Muscle of arm (tissue), 12 donors: ENCODE results near the gene PBX1. TPM values are rescaled to one million over a fixed set of nuclear protein-coding genes. Genes with fewer than 3 reads are reported as not detected.

ENCODE experiments used
- DNase-seq: peaks from one replicate; pipeline ENCODE4 v3.0.0-alpha.2; 2013
- polyA plus RNA-seq, 12 donors: library from polyadenylated mRNA; unstranded; fragments of 120-200 nt; gene quantifications; one replicate each; pipeline ENCODE4 v1.2.1, GENCODE V29; 2013; ENCODE audit not compliant: insufficient read length in 12 of 12

Gene PBX1
- polyA plus RNA-seq, 12 donors: 51.0 to 92.3 (median 66.6) TPM

DNA sequence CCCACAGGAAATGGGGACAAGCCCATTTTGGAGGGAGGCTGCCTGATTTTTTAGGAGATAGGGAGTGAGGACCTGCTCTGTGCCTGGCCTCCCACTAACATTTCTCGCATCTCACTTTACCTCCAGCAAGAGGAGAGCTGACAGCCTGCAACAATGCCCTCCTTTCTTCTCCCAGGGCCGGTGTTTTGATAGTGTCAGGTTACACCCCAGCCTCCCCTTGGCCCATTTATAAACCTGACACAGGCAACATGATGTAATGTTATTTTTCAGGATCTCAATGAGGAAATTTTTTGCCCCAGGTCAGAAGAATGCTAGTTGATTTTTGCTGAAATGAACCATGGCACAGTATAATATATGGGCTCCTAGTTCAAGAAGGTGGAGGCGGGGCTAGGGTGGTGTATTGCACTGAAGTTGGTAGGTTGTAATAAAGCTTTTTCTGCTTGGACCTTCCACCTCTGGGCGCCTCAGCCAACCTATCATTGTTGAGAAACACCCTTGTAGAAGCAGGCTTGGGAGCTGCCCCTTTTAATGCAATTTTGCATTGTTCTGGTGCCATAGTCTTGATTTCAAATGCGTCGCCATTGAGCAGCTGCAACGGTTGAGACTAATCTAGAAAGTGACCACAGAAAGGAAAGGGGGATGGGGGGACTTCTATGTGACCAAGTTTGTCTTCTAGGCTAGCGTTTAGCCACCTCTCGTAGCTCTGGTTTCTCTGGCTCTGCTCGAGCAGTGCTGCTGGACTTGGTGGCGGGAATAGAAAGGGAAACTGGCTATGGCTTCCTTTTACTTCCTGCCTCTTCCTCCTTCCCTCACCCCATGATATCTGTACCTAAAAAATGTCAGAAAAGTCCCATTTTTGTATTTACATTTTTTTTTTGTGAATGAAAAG, 53.0 kb downstream of the PBX1 start:
- DNase-seq: no peak

DNA sequence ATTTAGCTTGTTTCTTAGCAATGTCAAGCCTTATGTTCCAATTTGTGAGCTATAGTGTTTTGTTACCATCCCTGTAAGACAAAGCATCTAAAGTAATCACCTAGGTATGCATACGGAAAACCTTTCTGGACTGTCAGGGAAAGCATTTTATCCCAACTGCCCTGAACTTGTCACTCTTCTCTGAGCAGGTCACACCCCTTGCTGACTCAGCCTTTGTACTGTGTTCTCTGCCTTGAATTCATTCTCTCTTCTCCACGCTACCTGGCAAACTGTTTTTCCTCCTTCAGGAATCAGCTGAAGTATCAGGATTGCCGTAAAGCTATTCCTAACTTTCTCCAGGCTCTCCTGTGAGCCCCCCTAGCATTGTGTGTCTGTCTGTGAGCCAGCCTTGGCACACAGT, 54.2 kb downstream of the PBX1 start:
- no peak for DNase-seq

- DNase-seq: no peak
These were observed 55.3 kb downstream of the PBX1 start for GRCh38 chr1:164614316-164614715.

DNA sequence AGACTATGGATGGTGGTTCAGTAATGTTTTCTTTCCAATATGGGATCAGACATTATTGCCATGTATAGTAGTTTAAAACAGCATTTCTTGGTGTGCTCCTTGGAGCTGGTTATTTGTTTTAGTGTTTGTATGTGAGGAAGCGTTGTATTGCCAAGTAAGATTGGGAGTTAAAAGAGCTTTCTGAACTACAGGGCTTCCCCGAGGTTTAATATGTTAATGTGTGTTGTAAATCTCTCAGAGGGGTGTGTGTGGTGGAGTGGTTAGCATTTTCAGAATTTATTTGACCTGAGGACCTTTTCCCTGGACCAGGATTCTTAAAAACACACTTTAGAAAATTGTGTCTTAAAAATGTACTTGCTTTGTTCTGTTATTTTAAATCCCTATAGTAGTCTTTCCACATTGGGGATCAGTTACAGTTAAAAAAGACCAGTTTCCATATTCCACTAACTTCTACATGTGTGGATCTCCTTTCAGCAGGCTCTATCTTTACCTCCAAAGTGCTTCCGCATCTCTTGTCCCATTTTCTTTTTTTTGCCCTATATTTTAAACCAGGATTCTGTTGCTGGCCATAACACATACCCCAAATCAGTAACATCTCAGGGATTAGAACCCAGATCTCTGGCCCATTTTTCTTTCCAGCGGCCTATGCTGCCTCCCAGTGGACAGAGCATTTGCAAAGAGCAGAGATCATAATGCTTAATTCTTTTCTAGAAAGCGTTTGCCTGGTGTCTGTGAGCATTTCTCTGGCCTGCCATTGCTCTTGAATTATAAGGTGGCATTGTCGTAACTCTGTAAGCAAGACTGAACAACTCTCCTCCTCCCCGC, 58.6 kb downstream of the PBX1 start:
- no peak for DNase-seq

GRCh38 chr1:164618202-164618564, 59.2 kb downstream of the PBX1 start:
- DNase-seq: no peak

- DNase-seq: no peak
These were observed 60.2 kb downstream of the PBX1 start for GRCh38 chr1:164619006-164619784.

- DNase-seq: no peak
These were observed 63.3 kb downstream of the PBX1 start for GRCh38 chr1:164622068-164622845.

DNA sequence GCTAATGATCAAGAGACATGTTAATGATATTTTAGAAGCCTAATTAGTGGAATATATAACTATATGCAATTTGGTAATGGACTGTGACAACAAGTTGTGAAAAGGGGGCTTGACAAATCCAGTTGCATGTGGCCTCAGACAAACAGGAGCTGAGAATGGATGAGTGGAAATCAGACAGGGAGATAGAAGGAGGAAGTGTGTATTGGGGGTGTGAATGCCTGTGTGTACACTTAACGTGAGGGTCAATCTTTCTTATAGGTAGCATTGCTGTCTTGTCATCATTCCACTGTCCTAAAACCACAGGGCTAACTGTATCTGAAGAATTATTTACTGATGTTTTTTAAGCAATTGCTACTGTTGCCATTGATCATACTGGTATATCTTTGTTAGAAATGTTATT, 64.8 kb downstream of the PBX1 start:
- DNase-seq: no peak

DNA sequence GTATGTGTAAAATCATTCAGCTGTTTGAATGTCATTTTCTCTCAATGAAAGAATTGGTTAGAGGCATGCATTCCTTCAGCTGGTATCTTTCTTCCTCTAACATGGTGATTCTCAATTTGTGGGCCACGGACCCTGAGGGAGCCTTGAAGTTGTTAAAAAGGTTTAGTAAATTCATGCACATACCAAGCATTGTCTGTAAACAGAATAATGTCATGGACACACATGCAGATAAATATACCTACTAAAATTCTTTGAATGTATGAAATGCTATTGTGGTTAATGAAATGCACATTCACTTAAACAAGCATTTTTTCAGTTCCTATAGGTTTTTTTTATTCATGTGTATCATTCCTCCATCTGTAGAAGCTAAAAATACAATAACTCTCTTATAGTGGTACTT, 65.4 kb downstream of the PBX1 start:
- no peak for DNase-seq

- DNase-seq: no peak
These were observed 66.1 kb downstream of the PBX1 start for GRCh38 chr1:164625004-164625617.

DNA sequence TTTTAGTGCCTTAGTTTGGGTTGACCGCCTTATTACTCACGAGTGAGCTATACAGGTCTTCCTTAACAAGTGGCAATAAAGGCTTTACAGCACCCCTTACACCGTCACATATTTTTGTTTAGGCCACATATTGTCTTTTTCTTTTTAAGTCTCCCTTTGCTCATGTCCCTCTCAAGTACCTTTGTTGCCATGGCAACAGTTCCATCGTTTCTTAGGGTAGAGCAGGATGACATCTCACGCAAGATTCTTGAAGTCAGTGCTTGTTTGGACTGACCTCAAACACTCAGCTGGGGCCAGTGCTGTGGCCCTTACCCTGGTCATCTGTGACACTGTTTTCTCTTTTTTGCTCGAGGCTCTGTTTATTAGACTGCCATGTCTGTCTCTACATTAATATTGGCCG, 69.8 kb downstream of the PBX1 start:
- DNase-seq: no peak

- no peak for DNase-seq
These were observed 71.0 kb downstream of the PBX1 start for GRCh38 chr1:164629971-164630370.

DNA sequence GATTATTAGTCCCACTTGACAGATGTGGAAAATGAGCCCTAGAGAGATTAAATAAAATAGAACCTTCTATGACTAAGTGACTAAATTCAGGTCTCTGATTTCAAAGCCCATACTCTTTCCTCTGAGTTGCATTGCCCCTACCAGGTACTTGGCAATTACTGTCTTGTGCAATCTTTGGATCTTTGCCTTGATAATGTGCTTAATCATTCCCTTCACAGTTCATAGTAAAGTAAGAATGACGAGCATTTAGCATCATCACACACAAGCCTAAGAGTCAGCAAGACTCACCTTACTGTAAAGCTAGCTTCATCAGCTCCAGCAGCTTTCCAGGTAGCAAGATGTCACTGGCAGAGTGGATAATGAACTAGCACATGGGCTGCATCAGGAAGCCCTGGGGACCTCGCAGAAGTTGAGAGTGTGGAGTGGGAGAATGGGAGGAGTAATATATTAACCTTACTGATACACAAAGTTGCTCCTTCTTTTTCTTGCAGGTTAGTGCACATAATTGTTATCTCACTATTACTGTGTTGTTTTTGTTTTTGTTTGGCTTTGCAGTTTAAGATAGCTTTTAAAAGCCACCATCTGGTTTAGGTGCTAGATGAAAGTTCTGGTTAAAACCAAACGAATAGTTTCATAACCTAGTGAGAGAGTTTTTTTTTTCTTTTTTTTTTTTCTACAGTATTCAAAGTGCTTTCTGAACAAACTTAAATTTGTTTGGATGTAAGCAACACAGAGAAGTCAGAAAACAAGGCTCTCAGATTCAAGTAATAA, 71.8 kb downstream of the PBX1 start:
- no peak for DNase-seq

GRCh38 chr1:164631751-164632150, 72.8 kb downstream of the PBX1 start:
- no peak for DNase-seq

GRCh38 chr1:164633997-164634396, 75.0 kb downstream of the PBX1 start:
- DNase-seq: no peak

DNA sequence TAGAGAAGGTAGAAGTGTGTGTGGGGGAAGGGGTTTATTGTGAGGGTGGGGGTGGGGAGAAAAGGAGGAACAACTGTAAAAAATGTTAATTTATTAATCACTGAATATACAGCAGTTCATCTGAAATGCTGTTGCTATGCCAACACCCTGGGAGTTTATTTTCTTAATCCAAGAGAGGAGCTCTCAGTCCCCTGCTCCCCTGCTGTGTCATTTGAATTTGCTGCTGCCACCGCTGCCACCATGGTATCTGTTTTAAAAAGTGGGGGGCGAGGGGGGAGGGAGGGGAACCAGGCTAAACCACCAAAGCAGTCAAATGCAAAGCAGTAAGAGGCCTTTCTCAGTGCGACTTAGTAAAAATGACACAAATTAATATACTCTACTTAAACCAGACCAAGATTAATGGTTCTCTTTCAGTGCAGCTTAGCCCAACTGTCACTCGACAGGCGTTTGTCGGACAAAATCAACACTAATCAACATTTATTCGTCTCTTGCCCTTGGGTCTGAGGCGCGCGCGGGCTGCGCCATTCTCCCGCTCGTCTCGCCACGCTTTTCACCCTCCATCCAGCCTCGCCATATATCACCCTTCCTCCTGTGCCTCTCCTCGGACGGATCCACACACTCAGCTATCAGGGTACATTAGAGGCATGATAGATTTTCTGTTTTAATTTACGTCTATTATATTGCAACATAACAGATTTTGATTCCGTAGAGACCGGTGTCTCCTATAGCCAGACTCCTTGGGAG, 76.2 kb downstream of the PBX1 start:
- DNase-seq: no peak

DNA sequence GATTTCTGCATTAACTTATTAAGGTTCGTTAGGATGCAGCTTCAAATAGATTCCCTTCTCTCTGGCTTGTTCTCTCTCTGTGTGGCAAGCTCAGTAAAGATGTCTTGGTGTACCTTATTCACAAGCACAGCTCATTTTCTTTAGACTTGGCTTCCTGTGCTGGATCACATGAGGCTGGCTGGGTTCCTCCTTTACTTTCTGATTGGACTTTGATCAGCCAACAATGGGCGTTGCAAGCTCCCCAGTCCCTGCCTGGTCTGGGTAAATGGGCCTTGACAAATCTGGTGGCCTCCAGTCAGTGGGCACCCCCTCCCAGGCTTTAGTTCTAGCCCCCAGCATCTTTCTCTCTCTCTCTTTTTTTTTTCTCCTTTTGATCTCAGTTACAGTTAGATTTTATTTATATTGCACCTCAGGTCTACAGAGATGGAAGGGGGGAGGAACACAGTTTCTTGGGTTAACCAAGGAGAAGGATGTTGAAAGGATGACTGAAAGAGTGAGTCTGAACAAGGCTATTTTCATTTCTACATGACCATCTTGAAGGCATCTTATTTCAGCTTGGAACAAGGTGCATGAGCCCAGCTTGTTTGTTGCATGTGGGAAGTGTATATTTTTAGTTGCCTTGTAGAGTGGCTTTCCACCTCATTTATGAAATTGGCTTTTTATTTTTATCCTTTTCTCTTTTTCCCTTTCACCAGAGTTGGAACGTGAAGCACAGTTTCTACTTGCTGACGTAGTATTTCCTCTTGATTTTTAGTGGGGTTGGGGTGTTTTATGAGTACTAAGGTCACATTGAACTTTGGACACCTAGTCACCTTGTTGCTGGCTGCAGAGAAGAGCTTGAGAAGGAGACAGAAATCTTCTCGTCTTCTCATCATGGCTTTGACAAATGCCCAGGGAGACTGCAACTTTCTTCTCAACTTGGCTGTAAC, 77.1 kb downstream of the PBX1 start:
- DNase-seq: no peak

DNA sequence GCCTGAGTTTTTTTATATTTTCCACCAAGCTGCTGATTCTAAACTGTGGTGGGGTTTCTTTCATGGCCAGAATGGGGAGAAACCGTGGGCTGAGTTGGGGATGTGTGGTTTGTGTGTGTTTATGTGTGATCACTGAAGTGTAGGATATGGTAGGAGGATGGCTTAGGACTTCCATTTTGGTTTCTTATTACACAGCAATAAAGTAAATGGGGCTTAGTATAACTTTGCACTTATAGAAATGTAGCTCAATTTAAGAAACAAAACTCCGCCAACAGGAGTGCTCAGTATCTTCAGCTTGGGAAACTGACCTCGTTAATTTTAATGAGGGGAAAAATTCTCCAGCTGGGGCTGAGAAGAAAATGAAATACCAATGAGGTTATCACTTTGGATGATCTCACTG, 77.8 kb downstream of the PBX1 start:
- no peak for DNase-seq
